Endothelial cell of umbilical vein (primary cell): Measurements from ENCODE around the gene SLC29A3. TPM values are rescaled to one million over a fixed set of nuclear protein-coding genes. Genes with fewer than 3 reads are reported as not detected.

ENCODE experiments used
- BruUV-seq: library from RNA; stranded (reverse); fragments of 400-500 nt; replicated peaks from 2 replicates; lab custom pipeline; 2021; lab: Mats Ljungman, UMichigan
- CTCF ChIA-PET: fragments of 300-600, 350-600 bp; sonication (Branson Sonifier 250); formaldehyde crosslinking; loops from one replicate; lab custom pipeline; 2021; ENCODE audit warnings: antibody characterized with exemption, inconsistent platforms; lab: Charles Lee
- POLR2A ChIA-PET: fragments of 300-600, 350-600 bp; sonication (Branson Sonifier 250); formaldehyde crosslinking; loops from one replicate; lab custom pipeline; 2021; ENCODE audit warnings: antibody characterized with exemption, inconsistent platforms; lab: Charles Lee
- DNase-seq: peaks from one replicate; pipeline ENCODE4 v3.0.0-alpha.2; 2011; ENCODE audit warnings: low read depth, low spot score
- FAIRE-seq: peaks from 2 replicates; lab custom pipeline; 2011; peaks lifted over from hg19 to GRCh38; lab: Jason Lieb, UNC
- H2AFZ ChIP-seq: 2 replicates; pipeline ENCODE4 v1.6.0; 2012; ENCODE audit warnings: low read depth, low read length, control low read depth, inconsistent platforms
- H3K27ac ChIP-seq: 2 replicates; pipeline ENCODE4 v1.5.1; 2011; ENCODE audit warnings: low read depth, mild to moderate bottlenecking, control low read depth, low read length, moderate library complexity; ENCODE audit not compliant: insufficient read depth
- H3K27me3 ChIP-seq, 2 experiments: 2 replicates each; pipeline versions ENCODE4 v1.6.0 to v1.6.1; 2011; ENCODE audit warnings: low read length in 2 of 2, mixed read lengths in 1 of 2; ENCODE audit not compliant: control insufficient read depth in 2 of 2, insufficient read depth in 2 of 2
- H3K36me3 ChIP-seq, 2 experiments: 2 replicates in 1 of 2; 3 replicates in 1 of 2; pipeline ENCODE4 v1.5.1; 2011; ENCODE audit warnings: low read length in 2 of 2, mild to moderate bottlenecking in 1 of 2, moderate library complexity in 1 of 2; ENCODE audit not compliant: control insufficient read depth in 2 of 2, insufficient read depth in 2 of 2; ENCODE audit errors: extremely low read depth in 1 of 2
- H3K4me1 ChIP-seq: 3 replicates; pipeline ENCODE4 v1.5.1; 2011; ENCODE audit warnings: mild to moderate bottlenecking, low read length; ENCODE audit not compliant: control insufficient read depth, insufficient read depth; ENCODE audit errors: extremely low read depth
- H3K4me2 ChIP-seq: 2 replicates; pipeline ENCODE4 v1.6.1; 2011; ENCODE audit warnings: low read length, control low read depth, mixed read lengths; ENCODE audit not compliant: insufficient read depth
- H3K4me3 ChIP-seq, 3 experiments: fragments of 200-600 bp in 1 of 3; sonication (generic), shearing (Covaris generic) in 1 of 3; replicated peaks in 1 of 3; 2 replicates each; pipeline ENCODE4 v1.5.1; 2011 to 2016; ENCODE audit warnings: control low read depth in 3 of 3, low read length in 3 of 3, mild to moderate bottlenecking in 2 of 3, inconsistent platforms in 1 of 3, low read depth in 1 of 3, moderate library complexity in 1 of 3; ENCODE audit not compliant: insufficient read depth in 1 of 3
- H3K79me2 ChIP-seq: 2 replicates; pipeline ENCODE4 v1.6.0; 2012; ENCODE audit warnings: low read length, inconsistent platforms; ENCODE audit not compliant: control insufficient read depth, insufficient read depth
- H3K9ac ChIP-seq: replicated peaks from 2 replicates; pipeline ENCODE3; 2011; ENCODE audit warnings: low read length, control low read depth; ENCODE audit not compliant: insufficient read depth; ENCODE audit errors: extremely low read depth
- H3K9me1 ChIP-seq: replicated peaks from 3 replicates; pipeline ENCODE4 v1.6.0; 2011; ENCODE audit warnings: mild to moderate bottlenecking, low read length; ENCODE audit not compliant: control insufficient read depth, insufficient read depth; ENCODE audit errors: extremely low read depth
- H3K9me3 ChIP-seq: replicated peaks from 2 replicates; pipeline ENCODE4 v1.5.1; 2012; ENCODE audit warnings: low read length, inconsistent platforms; ENCODE audit not compliant: control insufficient read depth, insufficient read depth
- H4K20me1 ChIP-seq: replicated peaks from 2 replicates; pipeline ENCODE3; 2011; ENCODE audit warnings: mild to moderate bottlenecking, low read length; ENCODE audit not compliant: control insufficient read depth, insufficient read depth; ENCODE audit errors: extremely low read depth
- EZH2 ChIP-seq: IDR thresholded peaks from 2 replicates; pipeline ENCODE4 v1.6.1; 2012; ENCODE audit warnings: borderline replicate concordance, low read depth, mild to moderate bottlenecking, moderate library complexity, low read length, inconsistent platforms; ENCODE audit not compliant: severe bottlenecking
- FOS ChIP-seq: IDR thresholded peaks from 2 replicates; pipeline ENCODE4 v1.6.1; 2011; ENCODE audit warnings: mild to moderate bottlenecking, low read length, moderate library complexity, borderline replicate concordance; ENCODE audit not compliant: insufficient read depth
- GATA2 ChIP-seq: IDR thresholded peaks from 2 replicates; pipeline ENCODE4 v1.7.0; 2011; ENCODE audit warnings: low read depth, mild to moderate bottlenecking, moderate library complexity, mixed read lengths, low read length; ENCODE audit not compliant: insufficient read length, insufficient read depth
- JUN ChIP-seq: IDR thresholded peaks from 2 replicates; pipeline ENCODE4 v1.6.1; 2011; ENCODE audit warnings: borderline replicate concordance, low read depth; ENCODE audit not compliant: insufficient read length, insufficient read depth
- MYC ChIP-seq: IDR thresholded peaks from one replicate; pipeline ENCODE4 v1.6.1; 2011; ENCODE audit warnings: mild to moderate bottlenecking, low read depth, low read length
- POLR2A ChIP-seq: IDR thresholded peaks from 2 replicates; pipeline ENCODE4 v1.6.1; 2012; ENCODE audit warnings: low read depth, mild to moderate bottlenecking, control low read depth, low read length
- POLR2AphosphoS5 ChIP-seq: IDR thresholded peaks from 2 replicates; pipeline ENCODE4 v1.6.1; 2012; ENCODE audit warnings: low read depth, mild to moderate bottlenecking, control low read depth, low read length, moderate library complexity; ENCODE audit not compliant: insufficient read depth
- dilution Hi-C: fragments of 300-500 bp; cut with MboI; formaldehyde crosslinking; loops from one replicate; pipeline ENCODE4 v1.15.0; 2019; ENCODE audit warnings: low sequenced_read_pairs; ENCODE audit not compliant: extremely low pct_ligation_motif_present
- intact Hi-C: fragments of 100-400 bp; cut with micrococcal nuclease; formaldehyde crosslinking; loops from one replicate; pipeline ENCODE4 v1.10.0; 2022
- polyA plus RNA-seq, 4 experiments: library from polyadenylated mRNA; depleted of rRNA in 3 of 4; stranded (reverse) in 3 of 4; unstranded in 1 of 4; fragments of >200 nt; gene quantifications; 2 replicates each; pipeline versions ENCODE4 v1.2.1 to v1.2.3, GENCODE V29; 2011 to 2012; ENCODE audit warnings: missing spikeins in 1 of 4
- total RNA-seq: library from RNA; stranded (reverse); gene quantifications from 2 replicates; pipeline ENCODE4 v1.2.3, GENCODE V29; 2021
- TF ChIP-seq, protein P1 (sequence below): IDR thresholded peaks from 2 replicates; pipeline ENCODE4 v1.6.1; 2011; ENCODE audit not compliant: insufficient read depth, insufficient read length
- TF ChIP-seq, protein P2 (sequence below), 2 donors: IDR thresholded peaks; 1 replicate in 1 of 2; 2 replicates in 1 of 2; pipeline ENCODE4 v1.5.1; 2011; ENCODE audit warnings: low read length in 2 of 2, mild to moderate bottlenecking in 2 of 2, moderate library complexity in 2 of 2, control low read depth in 1 of 2, inconsistent platforms in 1 of 2, low read depth in 1 of 2; ENCODE audit not compliant: insufficient read depth in 1 of 2; ENCODE audit errors: extremely low read depth in 1 of 2

The SLC29A3 gene
- total and polyA plus RNA-seq, 2 donors (not counting 3 experiments of a cell fraction or from before 2014, with no cell fraction given): 5.0 to 9.1 TPM

DNA sequence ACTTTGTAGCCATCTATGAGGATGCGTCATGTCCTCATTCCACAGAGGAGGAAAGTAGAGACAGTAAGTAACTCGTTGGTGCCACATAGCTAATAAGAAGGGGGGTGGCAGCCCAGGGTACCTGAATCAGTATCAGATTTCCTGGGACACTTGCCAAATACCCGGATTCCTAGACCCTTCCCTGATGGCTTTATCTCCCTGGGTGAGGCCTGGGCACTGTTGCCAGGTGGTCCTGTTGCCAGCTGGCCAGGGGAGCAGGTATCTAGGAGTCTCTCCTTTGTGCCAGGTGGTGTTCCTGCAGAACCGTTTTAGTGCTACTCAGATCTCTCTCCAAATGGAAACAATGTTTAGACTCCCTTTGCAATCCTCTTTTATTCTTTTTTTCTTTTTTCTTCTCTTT is 12.7 kb downstream of the SLC29A3 start:
- ChIA-PET CTCF (interaction anchor here (1.2 kb wide), 1 partner anchor 277 kb away, joined by 3 read pairs; no protein-coding TSS in a partner anchor), POLR2A (no interaction called here)
- H3K4me3 ChIP-seq: no peak overlapping the region
- no peak for FAIRE-seq
- no peak overlapping the region for H3K27ac ChIP-seq
- no peaks in the 10 kb centered on the region for H3K9me3 ChIP-seq
- no peaks in the 10 kb centered on the region for H3K4me1 ChIP-seq
- H3K9ac ChIP-seq: no peak overlapping the region
- no peak for TF ChIP-seq GATA2
- TF ChIP-seq, protein P1, sequence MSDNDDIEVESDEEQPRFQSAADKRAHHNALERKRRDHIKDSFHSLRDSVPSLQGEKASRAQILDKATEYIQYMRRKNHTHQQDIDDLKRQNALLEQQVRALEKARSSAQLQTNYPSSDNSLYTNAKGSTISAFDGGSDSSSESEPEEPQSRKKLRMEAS: no peak
- TF ChIP-seq JUN: no peak
- TF ChIP-seq, protein P2, sequence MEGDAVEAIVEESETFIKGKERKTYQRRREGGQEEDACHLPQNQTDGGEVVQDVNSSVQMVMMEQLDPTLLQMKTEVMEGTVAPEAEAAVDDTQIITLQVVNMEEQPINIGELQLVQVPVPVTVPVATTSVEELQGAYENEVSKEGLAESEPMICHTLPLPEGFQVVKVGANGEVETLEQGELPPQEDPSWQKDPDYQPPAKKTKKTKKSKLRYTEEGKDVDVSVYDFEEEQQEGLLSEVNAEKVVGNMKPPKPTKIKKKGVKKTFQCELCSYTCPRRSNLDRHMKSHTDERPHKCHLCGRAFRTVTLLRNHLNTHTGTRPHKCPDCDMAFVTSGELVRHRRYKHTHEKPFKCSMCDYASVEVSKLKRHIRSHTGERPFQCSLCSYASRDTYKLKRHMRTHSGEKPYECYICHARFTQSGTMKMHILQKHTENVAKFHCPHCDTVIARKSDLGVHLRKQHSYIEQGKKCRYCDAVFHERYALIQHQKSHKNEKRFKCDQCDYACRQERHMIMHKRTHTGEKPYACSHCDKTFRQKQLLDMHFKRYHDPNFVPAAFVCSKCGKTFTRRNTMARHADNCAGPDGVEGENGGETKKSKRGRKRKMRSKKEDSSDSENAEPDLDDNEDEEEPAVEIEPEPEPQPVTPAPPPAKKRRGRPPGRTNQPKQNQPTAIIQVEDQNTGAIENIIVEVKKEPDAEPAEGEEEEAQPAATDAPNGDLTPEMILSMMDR (IDR thresholded peaks at IDR 0.05; ENCODE audit: extremely low read depth in 1 of 2, insufficient read depth in 1 of 2, low read depth in 1 of 2, low read length in 2 of 2): no peak
- TF ChIP-seq FOS: no peak
- TF ChIP-seq POLR2AphosphoS5: no peak
- TF ChIP-seq POLR2A: no peak
- TF ChIP-seq MYC: no peak
- TF ChIP-seq EZH2: no peak
- no TSS peak for BruUV-seq
- intact Hi-C loops (no loop called here), dilution Hi-C loops (no loop called here)
- no peak overlapping the region for H3K4me2 ChIP-seq
- H3K79me2 ChIP-seq: no peaks in the 10 kb centered on the region
- H4K20me1 ChIP-seq: no peaks in the 10 kb centered on the region
- no peaks in the 10 kb centered on the region for H3K27me3 ChIP-seq
- H2AFZ ChIP-seq: no peak overlapping the region
- no peaks in the 10 kb centered on the region for H3K36me3 ChIP-seq
- H3K9me1 ChIP-seq: no peaks in the 10 kb centered on the region
- DNase-seq: no peak
